Islet precursor cell (in vitro differentiated cells): ENCODE results near the gene GP1BA.

Experiments used
- DNase-seq: peaks from one replicate; pipeline ENCODE4 v3.0.0-alpha.2; 2018

GP1BA gene

GRCh38 chr17:4978726-4979125, 46.6 kb downstream of the GP1BA start:
- DNase-seq: no peak

GRCh38 chr17:4980644-4981216, 48.7 kb downstream of the GP1BA start:
- DNase-seq: peak; percentile 80

- peak; percentile 32 for DNase-seq
These were observed 50.2 kb downstream of the GP1BA start for GRCh38 chr17:4982305-4982704.
